ENCODE measurements around the gene TACR1. TPM values are rescaled to one million over a fixed set of nuclear protein-coding genes. Genes with fewer than 3 reads are reported as not detected.

Gene TACR1
- total RNA-seq, 2 donors from 2014 or later, result 0.07 to 0.16 TPM

DNA sequence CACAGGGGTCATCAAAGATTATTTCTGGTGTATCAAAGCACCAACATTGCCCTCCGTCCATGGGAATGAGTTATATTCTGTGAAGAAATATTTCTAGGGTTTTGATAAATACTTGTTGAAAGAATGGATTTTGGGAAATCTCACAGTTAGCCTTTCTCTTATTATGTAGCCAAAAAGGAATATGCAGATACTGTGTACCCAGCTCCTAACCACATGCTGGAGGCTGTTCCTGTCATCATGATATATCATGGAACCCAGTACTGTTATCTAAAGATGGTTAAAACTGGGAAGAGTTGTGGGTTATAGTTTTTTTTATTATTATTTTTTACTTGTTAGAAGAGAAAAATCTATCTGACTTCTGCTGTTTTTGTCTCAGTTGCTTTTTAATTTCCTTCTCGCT is 158.1 kb downstream of the TACR1 start:
- TF ChIP-seq, protein P1, sequence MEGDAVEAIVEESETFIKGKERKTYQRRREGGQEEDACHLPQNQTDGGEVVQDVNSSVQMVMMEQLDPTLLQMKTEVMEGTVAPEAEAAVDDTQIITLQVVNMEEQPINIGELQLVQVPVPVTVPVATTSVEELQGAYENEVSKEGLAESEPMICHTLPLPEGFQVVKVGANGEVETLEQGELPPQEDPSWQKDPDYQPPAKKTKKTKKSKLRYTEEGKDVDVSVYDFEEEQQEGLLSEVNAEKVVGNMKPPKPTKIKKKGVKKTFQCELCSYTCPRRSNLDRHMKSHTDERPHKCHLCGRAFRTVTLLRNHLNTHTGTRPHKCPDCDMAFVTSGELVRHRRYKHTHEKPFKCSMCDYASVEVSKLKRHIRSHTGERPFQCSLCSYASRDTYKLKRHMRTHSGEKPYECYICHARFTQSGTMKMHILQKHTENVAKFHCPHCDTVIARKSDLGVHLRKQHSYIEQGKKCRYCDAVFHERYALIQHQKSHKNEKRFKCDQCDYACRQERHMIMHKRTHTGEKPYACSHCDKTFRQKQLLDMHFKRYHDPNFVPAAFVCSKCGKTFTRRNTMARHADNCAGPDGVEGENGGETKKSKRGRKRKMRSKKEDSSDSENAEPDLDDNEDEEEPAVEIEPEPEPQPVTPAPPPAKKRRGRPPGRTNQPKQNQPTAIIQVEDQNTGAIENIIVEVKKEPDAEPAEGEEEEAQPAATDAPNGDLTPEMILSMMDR (IDR thresholded peaks at IDR 0.05), result no peak
- H3K4me3 ChIP-seq, result no peak overlapping the region
- H3K27ac ChIP-seq, result peak overlapping the region in 1 of 2 donors; percentile 15
- no peaks in the 10 kb centered on the region for H3K27me3 ChIP-seq
- H3K4me1 ChIP-seq, result peaks cover 0 to 12% of the 10 kb centered on the region in 2 donors
- DNase-seq (ENCODE audit: low spot score), result no peak
- no peaks in the 10 kb centered on the region for H3K36me3 ChIP-seq
- H3K9me3 ChIP-seq, result no peaks in the 10 kb centered on the region

DNA sequence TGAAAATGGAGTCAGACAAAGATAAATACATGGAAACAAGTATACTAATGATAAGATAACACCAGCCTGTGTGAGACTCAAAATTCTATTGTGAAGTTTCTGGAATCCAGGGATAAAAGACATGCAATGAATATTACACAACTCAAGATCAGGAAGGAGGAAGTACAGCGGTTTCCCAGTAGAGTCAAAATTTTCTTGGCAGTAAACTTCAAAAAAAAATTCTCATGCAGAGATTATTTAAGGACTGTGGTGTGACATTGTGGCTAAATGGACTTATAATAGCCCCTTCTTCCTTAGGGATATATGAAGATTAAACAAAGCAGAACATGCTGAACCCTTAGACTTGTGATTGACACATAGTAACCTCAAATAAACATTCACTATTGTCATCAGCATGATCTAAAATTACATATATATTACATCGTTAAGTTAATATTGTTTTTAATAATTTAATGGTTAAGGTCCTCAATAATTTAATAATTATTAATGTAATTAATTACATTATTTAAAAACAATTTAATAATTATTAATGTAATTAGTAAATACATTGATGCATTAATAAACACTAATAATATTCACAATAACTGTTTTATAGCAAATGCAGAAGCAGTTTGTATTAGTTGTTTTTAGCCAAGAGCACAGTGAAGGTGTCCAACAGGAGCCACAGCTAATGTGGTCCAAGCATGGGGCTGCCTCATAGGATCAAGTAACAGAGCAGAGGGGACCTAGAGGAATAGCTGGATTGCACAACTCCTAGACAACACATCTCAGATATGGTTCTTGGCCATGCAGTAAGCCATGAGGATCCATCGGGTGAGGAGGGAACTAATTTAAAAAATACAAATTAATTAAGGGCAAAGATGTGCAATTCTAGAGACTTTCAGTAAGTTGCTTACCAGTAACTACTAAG is 163.6 kb downstream of the TACR1 start:
- H3K9me3 ChIP-seq, result no peaks in the 10 kb centered on the region
- peaks cover 0 to 9% of the 10 kb centered on the region in 2 donors for H3K4me1 ChIP-seq
- no peaks in the 10 kb centered on the region for H3K27me3 ChIP-seq
- no peak for DNase-seq (ENCODE audit: low spot score)
- no peaks in the 10 kb centered on the region for H3K36me3 ChIP-seq
- TF ChIP-seq, protein P1 (IDR thresholded peaks at IDR 0.05), result no peak
- H3K27ac ChIP-seq, result peak overlapping the region in 1 of 2 donors; percentile 59
- no peak overlapping the region for H3K4me3 ChIP-seq

DNA sequence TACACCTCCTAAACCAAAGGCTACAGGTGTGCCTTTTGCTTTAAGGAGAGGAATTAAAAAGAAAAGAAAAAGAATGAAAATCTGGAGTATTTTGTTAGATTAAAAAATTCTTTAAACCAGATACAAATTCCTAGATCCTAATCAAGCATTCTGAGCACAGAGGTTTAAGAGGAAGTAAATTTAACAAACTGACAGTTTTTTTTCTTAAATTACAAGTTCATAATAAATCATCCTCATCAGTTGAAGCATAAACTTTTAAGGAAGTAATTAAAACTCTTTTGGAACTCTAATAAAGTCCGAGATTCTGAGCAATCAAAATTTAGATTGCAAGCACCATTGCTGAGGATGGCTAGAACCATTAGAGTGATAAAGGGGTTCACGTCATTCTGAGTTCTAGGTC is 165.8 kb downstream of the TACR1 start:
- Histone ChIP-seq H3K9me3 (no peaks in the 10 kb centered on the region), H3K27ac (no peak overlapping the region), H3K4me3 (no peak overlapping the region), H3K4me1 (peaks cover 0 to 9% of the 10 kb centered on the region in 2 donors), H3K36me3 (no peaks in the 10 kb centered on the region), H3K27me3 (no peaks in the 10 kb centered on the region)
- DNase-seq (ENCODE audit: low spot score), result no peak
- TF ChIP-seq, protein P1 (IDR thresholded peaks at IDR 0.05), result no peak

DNA sequence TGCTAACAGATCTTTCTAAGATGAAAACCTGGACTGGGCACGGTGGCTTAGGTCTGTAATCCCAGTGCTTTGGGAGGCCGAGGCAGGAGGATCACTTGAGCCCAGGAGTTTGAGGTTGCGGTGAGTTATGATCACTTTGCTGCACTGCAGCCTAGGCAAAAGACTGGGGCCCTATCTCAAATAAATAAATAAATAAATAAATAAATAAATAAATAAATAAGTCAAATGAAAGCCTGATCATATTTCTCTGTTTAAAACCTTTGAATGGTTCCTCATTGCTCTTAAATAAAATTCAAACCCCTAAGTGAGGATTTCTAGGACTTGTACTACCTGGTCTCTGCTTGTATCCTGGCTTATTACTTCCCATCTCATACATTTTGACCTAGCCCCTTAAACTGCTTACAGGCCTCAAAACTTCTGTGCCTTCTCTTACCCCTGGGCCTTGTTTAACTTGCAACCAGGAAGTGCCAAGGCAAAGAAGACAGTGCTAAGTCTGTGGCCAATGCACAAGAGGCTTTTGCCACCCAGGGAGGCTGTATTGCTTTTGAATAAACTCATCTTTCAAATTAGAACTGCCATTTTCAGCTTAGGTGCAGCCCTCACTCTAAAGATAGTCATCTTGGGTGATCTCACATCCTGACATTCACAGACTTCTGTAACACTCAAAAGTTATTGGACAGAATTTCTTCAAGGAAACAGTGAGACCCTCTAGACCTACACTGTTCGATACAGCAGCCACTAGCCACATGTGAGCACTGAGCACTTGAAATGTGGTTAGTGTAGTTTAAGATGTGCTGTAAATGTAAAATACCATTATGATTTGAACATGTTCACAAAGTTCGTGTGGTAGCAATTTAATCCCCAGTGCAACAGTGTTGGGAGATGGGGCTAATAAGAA is 167.2 kb downstream of the TACR1 start:
- TF ChIP-seq, protein P1 (IDR thresholded peaks at IDR 0.05), result no peak
- Histone ChIP-seq H3K4me3 (no peak overlapping the region), H3K9me3 (no peaks in the 10 kb centered on the region), H3K4me1 (peaks cover 0 to 9% of the 10 kb centered on the region in 2 donors), H3K27ac (no peak overlapping the region), H3K27me3 (no peaks in the 10 kb centered on the region), H3K36me3 (no peaks in the 10 kb centered on the region)
- DNase-seq (ENCODE audit: low spot score), result no peak

DNA sequence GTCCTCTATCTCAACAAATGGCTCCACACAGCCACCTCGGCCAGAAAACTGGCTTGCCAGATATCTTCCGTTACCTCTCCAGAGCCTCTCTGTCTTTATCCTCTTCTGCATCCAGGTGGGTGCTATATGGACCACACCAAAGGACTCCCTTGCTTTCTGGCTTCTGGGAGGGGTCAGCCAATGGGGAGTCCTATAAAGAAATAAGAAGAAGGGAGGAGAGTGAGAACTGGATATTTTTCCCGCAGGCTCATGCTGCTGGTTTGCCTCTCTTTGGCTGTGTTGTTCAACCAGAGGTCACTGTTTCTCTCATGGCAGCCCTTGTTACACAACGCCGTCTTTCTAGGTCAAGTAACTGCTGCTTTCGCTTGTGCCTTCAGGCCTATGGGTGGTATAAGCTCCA is 168.1 kb downstream of the TACR1 start:
- peaks cover 0 to 9% of the 10 kb centered on the region in 2 donors for H3K4me1 ChIP-seq
- DNase-seq (ENCODE audit: low spot score), result no peak
- H3K27me3 ChIP-seq, result no peaks in the 10 kb centered on the region
- no peak overlapping the region for H3K27ac ChIP-seq
- no peaks in the 10 kb centered on the region for H3K36me3 ChIP-seq
- TF ChIP-seq, protein P1 (IDR thresholded peaks at IDR 0.05), result no peak
- H3K4me3 ChIP-seq, result no peak overlapping the region
- no peaks in the 10 kb centered on the region for H3K9me3 ChIP-seq
